Activated T-helper 9 cell treated with anti-CD3 and anti-CD28 coated beads, Interleukin-2, amount 50 U/mL, for 16 hours (primary cell): ENCODE data around the gene HK2.
A peak's percentile ranks its signal among the peaks of the same experiment; 100 is the strongest.

Experiments used
- DNase-seq: peaks from one replicate; pipeline ENCODE4 v3.0.0-alpha.2; 2020; ENCODE audit warnings: low read depth

Gene HK2

GRCh38 chr2:74857215-74857614 is 23.3 kb downstream of the HK2 start:
- no peak for DNase-seq

GRCh38 chr2:74857725-74858124 is 23.8 kb downstream of the HK2 start:
- no peak for DNase-seq

DNA sequence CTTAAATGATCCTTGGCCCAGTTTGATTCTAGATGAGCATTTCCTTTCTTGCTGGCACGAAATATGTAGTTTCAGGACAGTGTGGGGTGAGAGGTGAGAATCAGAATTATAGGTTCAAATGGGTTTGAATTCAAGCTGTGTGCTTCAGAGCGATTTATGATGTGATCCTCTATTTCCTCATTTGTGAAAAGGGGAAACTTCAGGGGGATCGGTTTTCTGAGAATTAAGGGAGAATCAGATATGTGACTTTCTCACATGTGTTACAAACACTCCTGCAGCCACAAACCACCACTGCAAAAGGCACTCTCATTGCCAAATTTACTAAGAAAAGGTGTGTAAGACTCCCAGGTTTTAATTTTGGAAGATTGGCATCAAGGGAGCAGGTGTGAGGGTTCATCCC is 24.4 kb downstream of the HK2 start:
- no peak for DNase-seq

GRCh38 chr2:74860079-74860478 is 26.2 kb downstream of the HK2 start:
- no peak for DNase-seq

DNA sequence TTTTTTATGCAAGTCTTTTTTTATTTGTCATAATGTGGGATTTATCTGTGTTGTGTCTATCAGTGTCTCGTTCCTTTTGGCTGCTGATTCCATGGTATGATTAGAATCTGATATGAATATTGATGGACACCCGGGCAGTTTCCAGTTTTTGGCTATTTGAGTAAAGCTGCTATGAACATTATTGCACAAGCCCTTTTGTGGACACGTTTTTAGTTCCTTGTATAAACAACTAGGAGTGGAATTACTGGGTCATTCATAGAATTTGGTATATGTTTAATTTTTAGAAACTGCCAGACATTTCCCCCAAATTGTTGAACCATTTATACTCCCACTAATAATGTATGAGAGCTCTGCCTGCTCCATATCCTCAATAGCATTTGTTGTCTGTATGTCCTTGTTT is 26.6 kb downstream of the HK2 start:
- no peak for DNase-seq

DNA sequence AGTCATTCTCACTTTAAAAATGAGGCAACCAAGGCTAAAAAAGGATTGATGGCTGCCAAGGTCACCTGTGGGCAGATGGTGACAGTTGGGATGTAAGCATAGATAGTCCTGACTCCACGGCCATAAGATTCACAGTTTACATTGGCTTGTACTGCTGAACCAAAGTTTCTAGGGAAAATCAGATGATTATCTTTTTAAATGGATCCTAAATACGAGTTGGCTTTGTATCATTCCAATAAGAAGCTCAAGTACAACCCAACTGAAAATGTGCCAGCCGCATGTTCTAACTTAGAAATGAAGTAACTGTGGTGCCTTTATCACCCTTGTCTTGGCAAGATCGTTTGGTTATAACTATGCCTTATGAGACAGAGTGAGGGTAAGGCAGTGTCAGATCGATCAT is 27.6 kb downstream of the HK2 start:
- DNase-seq: no peak

- DNase-seq: no peak
These were observed 28.4 kb downstream of the HK2 start for GRCh38 chr2:74862020-74862964.

GRCh38 chr2:74863802-74864248 is 29.9 kb downstream of the HK2 start:
- DNase-seq: no peak

DNA sequence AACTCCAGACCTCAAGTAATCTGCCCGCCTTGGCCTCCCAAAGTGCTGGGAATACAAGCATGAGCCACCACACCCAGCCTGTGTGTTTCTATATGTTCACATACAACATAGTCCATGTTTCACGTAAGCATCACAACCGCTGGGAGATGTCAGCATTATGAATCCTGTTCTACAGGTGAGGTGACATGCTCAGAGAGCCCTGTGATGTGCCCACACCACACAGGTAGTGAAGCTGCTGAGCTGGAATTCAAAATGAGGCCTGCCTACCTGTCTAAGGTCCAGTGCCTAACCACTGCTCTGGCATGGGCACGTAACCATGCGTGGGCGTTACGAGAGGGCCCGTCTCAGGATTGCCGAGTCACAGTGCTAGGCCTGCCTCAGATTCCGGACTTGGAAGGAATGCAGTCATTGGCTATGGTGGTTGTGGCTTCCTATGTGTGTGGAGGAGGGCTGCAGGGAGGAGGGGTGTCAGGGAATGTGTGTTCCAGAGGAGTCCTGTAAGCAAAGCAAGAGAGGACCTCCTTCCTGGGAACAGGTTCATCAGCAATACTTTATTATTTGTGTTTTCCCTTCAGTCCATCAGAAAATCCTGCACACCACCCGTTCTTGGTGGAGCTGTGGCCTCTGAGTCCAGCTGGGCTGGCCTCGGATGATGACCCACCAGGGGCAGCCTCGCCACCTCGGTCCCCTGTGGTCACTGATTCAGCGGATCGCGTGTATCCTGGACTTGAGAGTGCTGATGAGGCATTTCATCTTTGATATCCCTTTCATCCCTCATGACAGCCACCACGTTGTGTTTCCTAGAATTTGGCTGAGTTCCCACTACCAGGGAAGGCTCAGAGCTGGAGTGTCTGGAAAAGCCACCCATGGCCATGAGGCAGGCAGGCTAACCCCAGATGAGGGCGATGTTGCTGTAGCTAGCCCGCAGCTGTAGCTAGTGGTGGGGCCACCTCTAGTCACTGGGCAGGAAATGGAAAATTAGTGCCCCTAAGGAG is 31.1 kb downstream of the HK2 start:
- no peak for DNase-seq

DNA sequence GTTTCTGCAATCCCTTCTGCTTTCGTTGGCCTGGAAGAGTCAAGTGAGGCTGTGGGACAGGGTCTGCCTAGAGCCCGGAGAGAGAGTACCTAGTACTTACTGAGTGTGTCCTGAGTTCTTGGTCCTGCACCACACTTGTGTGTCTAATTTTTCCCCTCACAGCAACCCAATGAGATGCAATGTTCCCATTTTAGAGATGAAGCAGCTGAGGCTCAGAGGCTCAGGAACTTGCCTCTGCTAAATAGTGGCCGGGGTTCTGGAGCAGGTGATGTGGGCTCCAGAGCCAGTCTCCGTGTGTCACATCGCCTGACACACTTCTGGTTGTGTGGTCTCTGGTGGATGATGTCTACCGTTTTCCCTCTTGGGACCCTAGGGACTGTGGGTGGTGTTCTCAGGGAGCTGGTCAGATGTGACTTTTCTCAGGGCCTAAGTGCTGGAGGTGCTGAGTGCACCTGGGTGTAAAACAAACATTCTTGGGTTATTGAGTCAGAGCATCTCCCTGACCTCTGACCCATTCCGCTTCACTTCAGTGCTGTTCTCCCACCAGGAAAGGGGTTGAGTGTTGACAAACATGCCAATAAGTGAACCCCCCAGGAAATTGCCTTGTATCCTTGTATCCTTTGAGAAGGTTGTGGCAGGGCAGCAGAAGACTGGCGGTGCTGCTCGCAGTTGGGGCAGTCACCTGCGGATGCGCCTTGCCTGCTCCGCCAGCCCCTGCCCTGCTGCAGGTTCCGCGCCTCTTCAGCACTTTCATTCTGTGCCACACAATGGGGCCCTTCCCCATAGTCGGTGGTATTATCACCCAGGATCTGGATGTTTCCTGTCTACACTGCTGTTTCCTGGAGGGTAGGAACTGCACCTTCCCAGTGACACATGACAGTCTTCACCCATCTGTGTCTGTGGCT is 32.1 kb downstream of the HK2 start:
- no peak for DNase-seq

DNA sequence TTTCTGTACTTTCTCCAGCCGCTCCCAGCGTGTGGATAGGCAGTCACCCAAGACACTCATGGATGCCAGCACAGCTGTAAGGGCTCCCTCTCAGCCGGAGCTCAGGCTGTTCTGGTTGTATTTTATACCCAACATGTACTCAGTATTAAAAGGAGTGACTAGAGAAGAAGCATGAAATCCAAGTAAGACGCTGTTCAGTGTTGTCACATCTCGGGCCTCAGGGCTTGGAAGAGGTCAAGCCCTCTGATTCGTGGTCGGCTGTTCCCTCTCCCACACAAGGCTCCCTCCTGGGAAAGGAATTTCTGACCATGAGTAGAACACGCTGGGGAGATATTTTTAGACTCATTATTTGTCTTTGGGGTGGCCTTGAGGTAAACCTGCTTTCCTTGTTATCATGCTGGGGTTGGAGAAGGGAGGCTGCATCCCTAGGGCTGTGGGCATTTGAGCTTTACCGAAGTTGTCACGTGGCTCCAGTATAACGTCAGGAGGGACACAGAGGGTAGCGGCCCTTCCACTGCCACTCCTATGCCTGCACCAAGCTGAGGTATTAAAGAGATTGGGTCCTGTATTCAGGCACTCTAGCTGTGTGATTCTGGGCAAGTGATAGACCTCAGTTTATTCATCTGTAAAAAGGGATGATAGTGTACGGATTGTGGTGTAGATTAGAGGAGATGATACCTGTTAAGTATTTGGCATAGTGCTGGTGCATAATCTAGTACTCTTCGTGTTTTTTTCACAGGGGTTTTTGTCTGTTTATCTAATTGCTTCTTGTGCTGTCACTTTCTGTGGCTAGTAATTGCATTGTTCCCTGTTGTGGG is 34.1 kb downstream of the HK2 start:
- no peak for DNase-seq

GRCh38 chr2:74869517-74869916 is 35.6 kb downstream of the HK2 start:
- DNase-seq: no peak

DNA sequence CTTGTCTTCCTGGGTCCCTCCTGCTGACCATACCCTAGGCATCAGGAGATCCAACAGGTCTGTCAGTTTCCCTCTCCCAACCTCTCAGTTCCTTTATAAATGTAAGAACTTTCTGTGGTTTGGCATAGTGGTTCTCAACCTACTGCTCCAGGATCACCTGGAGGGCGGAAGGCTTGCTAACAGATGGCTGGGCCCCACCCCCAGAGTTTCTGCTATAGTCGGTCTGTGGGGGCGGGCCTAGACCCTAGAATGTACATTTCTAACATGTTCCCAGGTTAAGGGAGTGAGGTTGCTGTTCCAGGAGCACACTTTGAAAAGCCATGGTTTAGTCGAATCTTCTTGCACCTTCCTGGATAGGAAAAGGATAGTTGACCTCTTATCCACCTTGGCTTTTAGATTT is 37.0 kb downstream of the HK2 start:
- DNase-seq: no peak

DNA sequence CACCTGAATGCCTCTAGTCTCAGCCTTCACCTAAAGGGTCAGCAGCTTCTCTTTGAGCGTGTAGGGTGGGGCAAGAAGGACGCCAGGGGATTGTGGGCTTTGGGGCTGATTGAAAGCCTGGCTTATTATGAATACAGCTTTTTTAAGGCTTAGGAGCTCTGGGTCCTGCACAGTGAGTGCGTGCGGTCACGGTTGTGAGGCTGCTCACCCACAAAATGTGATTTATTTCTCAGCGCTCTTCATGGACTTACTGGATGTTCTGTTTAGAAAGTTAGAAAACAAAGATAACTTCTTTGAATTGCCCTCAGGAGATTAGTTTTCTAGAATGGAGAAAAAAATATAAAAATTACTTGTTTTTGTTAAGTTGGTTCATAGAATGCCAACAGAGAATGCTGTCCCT is 37.5 kb downstream of the HK2 start:
- DNase-seq: no peak

GRCh38 chr2:74872389-74872836 is 38.5 kb downstream of the HK2 start:
- no peak for DNase-seq

DNA sequence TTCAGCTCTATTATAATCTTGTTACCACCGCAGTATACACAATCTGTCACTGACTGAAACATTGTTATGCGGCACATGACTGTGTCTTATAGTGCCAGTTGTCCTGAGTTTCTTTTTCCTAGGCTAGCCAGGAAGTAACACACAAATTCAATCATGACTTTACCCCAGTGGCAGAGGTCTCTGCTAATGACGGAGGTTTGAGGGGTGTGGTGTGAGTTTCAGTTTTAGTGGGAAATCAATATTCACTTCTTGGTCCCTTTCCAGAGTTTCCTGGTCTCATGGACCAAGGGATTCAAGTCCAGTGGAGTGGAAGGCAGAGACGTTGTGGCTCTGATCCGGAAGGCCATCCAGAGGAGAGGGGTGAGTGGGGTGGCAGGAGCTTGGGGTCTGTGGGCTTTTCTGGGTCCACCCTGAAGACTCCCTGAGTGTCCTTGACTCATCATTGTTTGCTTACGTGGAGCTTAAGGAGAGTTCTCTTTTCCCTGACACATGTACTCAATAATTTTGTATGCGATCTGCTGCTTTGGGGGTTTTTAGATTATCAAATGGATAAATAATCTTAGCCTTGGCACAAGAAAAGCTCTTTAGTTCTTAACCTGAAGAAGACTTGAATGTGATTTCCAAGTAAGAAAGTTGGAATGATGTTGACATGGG is 39.2 kb downstream of the HK2 start:
- DNase-seq: no peak

DNA sequence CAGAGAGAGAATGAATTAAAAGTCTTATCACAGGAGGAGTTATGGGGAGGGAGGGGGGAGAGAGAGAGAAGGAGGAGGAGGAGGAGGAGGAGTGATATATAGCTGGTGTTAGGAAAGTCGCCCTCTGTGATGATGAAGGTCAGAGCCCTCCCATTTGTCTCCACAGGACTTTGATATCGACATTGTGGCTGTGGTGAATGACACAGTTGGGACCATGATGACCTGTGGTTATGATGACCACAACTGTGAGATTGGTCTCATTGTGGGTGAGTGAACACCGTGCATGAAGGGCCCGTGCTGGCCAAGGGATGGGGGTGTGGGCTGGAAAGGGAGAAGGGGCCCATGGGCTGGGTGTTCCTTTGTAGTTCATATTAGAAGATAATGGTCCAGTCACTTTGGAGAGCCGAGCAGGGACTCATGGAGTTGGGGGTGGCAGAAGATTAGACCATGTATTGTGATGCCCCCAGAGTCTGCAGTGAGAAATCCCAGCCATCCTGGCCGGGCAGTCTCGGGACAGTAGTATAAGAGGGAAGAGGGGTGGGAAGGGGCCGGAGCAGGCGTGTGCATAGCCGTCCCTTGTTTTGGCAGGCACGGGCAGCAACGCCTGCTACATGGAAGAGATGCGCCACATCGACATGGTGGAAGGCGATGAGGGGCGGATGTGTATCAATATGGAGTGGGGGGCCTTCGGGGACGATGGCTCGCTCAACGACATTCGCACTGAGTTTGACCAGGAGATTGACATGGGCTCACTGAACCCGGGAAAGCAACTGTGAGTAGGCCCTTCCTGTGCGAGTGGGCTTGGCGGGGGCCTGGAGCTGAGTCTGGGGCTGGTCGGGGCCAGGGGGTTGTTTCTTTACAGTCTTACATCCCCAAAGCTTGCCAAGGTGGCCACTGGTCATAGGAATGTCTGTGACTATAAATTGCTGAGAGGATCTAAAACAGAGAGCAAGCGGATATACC is 40.0 kb downstream of the HK2 start:
- DNase-seq: no peak

DNA sequence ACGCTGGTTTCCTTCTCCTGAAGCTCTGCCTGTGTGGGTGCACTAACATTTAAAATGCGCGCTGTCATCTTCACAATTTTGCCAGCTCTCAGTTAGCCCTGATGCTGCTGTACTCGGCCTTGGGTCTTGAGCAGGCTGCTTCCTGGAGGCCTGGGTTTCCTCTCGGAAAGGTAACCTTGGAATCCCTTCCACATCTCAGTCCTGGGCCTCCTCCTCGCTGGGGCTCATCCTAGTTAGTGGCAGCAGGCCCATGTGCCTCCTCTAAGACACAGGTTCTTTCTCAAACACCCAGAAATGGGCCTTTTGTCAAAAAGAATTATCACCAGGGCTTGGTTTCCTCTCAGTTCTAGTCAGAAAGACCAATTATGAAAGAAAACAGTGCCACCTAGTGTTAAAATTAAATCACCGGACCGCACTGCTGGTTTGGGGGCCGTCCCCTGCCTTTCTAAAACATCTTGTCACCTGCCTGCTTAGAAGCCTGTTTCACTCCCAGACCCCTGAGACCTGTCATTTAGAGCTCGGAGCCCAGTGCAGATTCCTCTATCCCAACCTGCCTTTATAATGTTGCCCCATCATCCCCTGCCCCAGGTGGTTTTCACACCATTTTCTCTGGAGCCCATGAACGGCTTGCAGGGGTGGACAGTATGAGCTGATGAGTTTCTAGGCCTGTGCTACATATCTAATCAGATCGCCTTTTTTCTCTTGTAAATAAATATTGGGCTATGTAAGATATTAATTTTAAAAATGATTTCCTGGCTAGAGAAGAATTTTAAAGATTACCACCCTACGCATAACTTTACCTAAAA is 42.4 kb downstream of the HK2 start:
- peak; percentile 4 for DNase-seq
